ENCODE results near the gene GPR180.

- TF ChIP-seq CTCF (IDR thresholded peaks at IDR 0.05): no peak
- no peak for TF ChIP-seq POLR2A (IDR thresholded peaks at IDR 0.05)
Measured at GRCh38 chr13:94636942-94637578, 35.4 kb downstream of the GPR180 start.

Measured in adrenal gland (tissue), 5 donors.